MG63 (cell line): ENCODE measurements around the gene KCNQ1. TPM values are rescaled to one million over a fixed set of nuclear protein-coding genes. Genes with fewer than 3 reads are reported as not detected.
A peak's percentile ranks its signal among the peaks of the same experiment; 100 is the strongest.

ENCODE experiments used
- DNase-seq: peaks from one replicate; pipeline ENCODE4 v3.0.0-alpha.2; 2020
- H3K27me3 ChIP-seq: fragments of 250-450 bp; sonication (Bioruptor Pico); 2 replicates; pipeline ENCODE4 v1.5.1; 2020; ENCODE audit warnings: mild to moderate bottlenecking, moderate library complexity
- H3K36me3 ChIP-seq: fragments of 250-450 bp; sonication (Bioruptor Pico); 2 replicates; pipeline ENCODE4 v1.5.1; 2020; ENCODE audit warnings: mild to moderate bottlenecking, moderate library complexity
- H3K4me3 ChIP-seq: fragments of 250-450 bp; sonication (Bioruptor Pico); 2 replicates; pipeline ENCODE4 v1.5.1; 2020; ENCODE audit warnings: mild to moderate bottlenecking, moderate library complexity
- H3K9me3 ChIP-seq: fragments of 250-450 bp; sonication (Bioruptor Pico); 2 replicates; pipeline ENCODE4 v1.5.1; 2020; ENCODE audit warnings: mild to moderate bottlenecking, moderate library complexity
- total RNA-seq: library from RNA; depleted of rRNA; stranded (reverse); fragments of >200 nt; shearing (Covaris generic); gene quantifications from 2 replicates; pipeline ENCODE4 v1.2.3, GENCODE V29; 2014; ENCODE audit warnings: low replicate concordance

Gene KCNQ1
- total RNA-seq, 1 experiment from 2014 or later, result not detected

GRCh38 chr11:2432628-2433071, 12.2 kb upstream of the KCNQ1 start:
- Histone ChIP-seq H3K36me3 (no peaks in the 10 kb centered on the region), H3K9me3 (no peaks in the 10 kb centered on the region), H3K27me3 (no peaks in the 10 kb centered on the region; the same call in 1 of the 2 replicates), H3K4me3 (no peak overlapping the region)
- no peak for DNase-seq

DNA sequence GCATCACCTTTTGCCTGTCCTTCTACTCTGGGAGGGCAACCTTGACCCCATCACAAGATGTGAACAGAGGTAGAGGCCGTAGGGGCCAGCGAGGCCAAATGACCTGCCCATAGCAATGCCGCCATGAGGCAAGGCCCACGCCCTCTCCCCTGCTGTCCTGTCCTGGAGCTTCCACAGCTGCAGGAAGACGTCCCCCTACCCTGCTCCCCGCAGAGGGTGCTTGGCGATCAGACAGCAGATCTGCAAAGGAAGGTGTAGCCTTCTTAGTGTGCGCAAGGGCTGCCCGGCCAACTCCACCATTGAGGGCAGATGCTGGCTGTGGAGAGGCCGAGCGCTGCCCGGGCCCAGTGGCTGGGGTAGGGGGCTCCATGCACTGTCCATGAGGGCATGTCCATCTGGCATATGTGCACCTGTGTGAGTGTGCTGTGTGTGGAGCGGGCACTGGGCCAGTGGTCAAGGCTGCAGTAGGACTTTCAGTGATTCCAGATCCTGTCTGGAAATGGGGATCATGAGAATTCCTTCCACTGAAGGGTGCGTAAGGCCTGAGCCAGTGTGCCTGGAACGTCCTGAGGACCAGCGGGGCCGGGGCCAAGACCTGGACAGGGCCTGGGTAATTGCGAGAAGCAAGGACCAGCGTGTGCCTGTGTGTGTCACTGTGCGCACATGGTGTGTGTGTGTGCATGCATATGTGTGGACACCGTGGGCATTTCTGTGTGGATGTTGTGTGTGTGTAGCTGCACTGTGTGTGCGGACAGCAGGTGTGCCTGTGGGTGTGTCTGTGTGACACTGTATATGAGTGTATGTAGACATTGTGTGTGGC, 11.5 kb upstream of the KCNQ1 start:
- Histone ChIP-seq H3K9me3 (no peaks in the 10 kb centered on the region), H3K27me3 (peaks cover 5% of the 10 kb centered on the region), H3K4me3 (no peak overlapping the region), H3K36me3 (no peaks in the 10 kb centered on the region)
- DNase-seq, result no peak

GRCh38 chr11:2434008-2434407, 10.8 kb upstream of the KCNQ1 start:
- no peak for DNase-seq
- H3K9me3 ChIP-seq, result no peaks in the 10 kb centered on the region
- H3K36me3 ChIP-seq, result no peaks in the 10 kb centered on the region
- H3K4me3 ChIP-seq, result no peak overlapping the region
- H3K27me3 ChIP-seq, result peaks cover 10% of the 10 kb centered on the region

DNA sequence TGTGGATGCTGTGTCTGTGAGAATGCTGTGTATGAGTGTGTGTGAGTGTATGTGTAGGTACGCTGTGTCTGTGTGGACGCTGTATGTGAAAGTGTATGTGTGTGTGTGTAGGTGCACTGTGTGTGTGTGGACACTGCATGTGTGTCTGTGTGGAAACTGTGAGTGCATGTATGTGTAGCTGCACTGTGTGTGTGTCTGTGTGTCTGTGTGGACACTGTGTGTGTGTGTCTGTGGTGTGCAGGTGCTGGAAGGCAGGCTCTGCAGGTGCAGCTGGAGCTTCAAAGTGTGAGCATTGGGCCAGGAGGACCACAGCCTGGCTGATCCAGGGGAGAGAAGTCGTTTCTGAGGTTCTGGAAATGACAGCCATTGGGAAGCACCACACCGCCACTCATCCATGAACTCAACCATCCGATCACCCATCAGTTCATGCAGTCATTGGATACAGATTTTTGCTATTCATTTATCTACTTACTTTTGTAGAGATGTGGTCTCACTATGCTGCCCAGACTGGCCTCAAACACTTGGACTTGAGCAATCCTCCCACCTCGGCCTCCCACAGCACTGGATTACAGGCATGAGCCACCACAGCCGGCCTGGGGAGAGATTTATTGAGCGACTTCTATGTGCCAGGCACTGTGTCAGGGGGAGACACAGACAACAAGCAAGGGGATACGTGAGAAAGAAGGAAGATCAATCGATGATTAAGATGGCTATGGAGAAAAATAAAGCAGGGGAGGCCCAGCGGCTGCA, 10.1 kb upstream of the KCNQ1 start:
- H3K36me3 ChIP-seq, result no peaks in the 10 kb centered on the region
- H3K4me3 ChIP-seq, result no peak overlapping the region
- H3K9me3 ChIP-seq, result no peaks in the 10 kb centered on the region
- peaks cover 17% of the 10 kb centered on the region for H3K27me3 ChIP-seq
- DNase-seq, result no peak

DNA sequence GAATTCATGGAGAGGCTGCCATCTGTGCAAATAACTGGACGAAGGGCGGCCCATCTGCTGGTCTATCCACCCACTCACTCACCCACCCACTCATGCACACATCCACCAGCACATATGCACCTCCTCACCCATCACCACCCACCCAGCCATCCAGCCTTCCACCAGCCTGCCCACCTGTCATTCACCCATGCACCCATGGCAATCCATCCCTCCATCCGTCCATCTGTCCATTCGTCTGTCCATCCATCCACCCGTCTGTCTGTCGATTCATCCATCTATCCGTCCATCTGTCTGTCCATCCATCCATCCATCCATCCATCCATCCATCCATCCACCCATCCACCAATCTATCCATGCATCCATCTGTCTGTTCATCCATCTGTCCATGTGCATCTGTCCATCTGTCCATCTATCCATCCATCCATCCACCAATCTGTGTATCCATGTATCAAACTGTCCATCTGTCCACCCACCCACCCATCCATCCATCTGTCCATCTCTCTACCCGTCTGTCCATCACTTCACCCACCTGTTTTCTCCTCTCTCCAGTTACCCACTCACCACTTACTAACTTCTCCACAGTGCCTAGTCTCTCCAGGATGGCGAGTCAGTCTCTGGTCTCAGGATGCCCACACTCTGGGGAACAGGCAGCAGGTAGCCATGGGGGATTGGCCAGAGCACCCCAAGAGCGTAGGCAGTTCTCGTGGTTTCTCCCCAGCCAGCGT, 9.4 kb upstream of the KCNQ1 start:
- Histone ChIP-seq H3K36me3 (no peaks in the 10 kb centered on the region), H3K4me3 (no peak overlapping the region), H3K27me3 (peaks cover 23% of the 10 kb centered on the region), H3K9me3 (no peaks in the 10 kb centered on the region)
- no peak for DNase-seq

DNA sequence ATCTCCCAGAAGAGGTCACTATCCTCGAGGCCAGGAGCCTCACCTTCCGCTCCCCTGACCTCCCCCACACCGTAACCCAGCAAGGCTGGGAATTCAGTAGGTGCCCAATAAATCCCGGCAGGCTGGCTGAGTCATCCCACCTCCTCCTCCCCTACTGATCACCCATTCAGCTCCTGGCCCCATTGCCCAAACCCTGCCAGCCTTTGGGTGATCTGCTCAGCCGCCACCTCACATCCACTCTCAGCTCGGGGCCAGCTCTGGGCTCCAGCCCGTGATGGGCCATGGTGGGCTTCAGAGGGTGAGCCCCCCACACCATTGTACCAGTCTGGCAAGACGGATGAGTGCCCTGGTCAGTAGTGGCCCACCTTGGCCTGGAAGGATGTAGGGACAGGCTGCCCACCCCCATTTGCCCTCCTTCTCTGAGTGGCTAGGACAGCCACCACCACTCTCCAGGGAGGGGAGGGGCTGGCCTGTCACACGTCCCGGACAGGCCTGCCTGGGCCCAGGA, 8.7 kb upstream of the KCNQ1 start:
- Histone ChIP-seq H3K4me3 (no peak overlapping the region), H3K36me3 (no peaks in the 10 kb centered on the region), H3K27me3 (peaks cover 26% of the 10 kb centered on the region), H3K9me3 (no peaks in the 10 kb centered on the region)
- DNase-seq, result no peak

DNA sequence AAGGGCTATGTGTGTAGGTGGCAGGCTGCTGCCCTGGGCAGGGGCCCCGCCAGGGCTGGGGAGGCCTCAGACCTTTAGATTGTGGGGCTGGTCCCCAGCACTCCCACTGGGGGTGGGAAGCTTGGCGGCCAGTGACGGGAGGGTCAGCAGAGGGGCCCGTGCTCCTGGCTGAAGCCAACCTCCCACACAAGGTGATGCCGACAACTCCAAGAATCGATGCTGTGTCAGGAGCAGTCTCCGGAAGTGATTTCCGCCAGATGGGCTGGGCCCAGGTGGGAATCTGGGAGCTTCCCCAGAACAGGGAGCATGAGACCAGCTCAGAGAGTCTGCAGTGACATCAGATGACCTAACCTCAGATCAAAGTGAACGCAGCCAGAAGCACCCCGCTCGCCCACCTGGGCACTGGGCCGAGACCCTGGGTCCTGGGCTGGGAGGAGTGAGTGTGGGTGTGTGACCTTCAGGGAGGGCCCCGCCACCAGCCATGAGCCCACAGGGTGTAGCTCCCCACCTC, 8.2 kb upstream of the KCNQ1 start:
- peaks cover 26% of the 10 kb centered on the region for H3K27me3 ChIP-seq
- no peaks in the 10 kb centered on the region for H3K36me3 ChIP-seq
- H3K4me3 ChIP-seq, result no peak overlapping the region
- no peaks in the 10 kb centered on the region for H3K9me3 ChIP-seq
- no peak for DNase-seq

DNA sequence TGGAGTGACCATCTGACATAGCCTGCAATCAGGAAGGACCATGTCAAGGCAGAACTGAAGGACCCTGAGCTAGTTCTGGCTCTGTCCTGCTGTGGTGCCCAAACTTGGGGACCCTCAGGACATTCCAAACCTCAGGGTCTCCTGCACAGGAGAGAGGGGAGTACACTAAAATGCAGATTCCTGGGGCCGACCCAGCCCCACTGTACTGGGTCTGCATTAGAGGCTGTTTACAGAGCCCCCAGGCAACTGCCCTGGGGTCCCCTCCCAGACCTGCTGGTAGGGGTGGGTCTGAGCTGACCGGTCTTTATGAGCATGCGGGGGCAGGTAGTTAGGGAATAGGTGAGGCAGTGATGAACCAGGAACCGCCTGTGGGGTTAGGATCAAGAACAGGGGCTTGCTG, 7.3 kb upstream of the KCNQ1 start:
- Histone ChIP-seq H3K27me3 (peaks cover 26% of the 10 kb centered on the region), H3K36me3 (no peaks in the 10 kb centered on the region), H3K9me3 (no peaks in the 10 kb centered on the region), H3K4me3 (no peak overlapping the region)
- no peak for DNase-seq

- peaks cover 42% of the 10 kb centered on the region for H3K27me3 ChIP-seq
- no peak overlapping the region for H3K4me3 ChIP-seq
- H3K36me3 ChIP-seq, result no peaks in the 10 kb centered on the region
- no peak for DNase-seq
- H3K9me3 ChIP-seq, result no peaks in the 10 kb centered on the region
Observed at GRCh38 chr11:2439820-2440219, 5.0 kb upstream of the KCNQ1 start.

DNA sequence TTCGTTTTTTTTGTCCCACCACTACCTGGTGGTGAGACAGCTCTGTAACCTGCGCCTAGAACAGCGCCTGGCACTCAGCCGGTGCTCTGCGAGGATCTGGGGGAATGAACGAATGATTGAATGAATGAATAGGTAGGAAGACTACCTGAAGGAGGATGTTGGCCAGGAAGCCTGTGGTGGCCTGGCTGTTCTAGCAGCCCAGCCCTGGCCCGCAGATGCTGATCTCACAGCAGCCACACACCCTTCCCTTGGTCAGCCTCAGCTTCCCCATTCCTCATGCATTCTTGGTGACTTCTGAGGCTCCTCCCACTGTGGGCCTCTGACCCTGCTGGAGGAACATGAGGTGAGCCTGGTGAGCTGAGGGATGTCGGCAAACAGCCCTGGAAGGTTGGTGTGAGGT, 4.2 kb upstream of the KCNQ1 start:
- H3K36me3 ChIP-seq, result no peaks in the 10 kb centered on the region
- no peaks in the 10 kb centered on the region for H3K9me3 ChIP-seq
- peaks cover 46% of the 10 kb centered on the region for H3K27me3 ChIP-seq
- H3K4me3 ChIP-seq, result no peak overlapping the region
- no peak for DNase-seq

GRCh38 chr11:2441171-2441570, 3.6 kb upstream of the KCNQ1 start:
- Histone ChIP-seq H3K36me3 (no peaks in the 10 kb centered on the region), H3K9me3 (no peaks in the 10 kb centered on the region), H3K27me3 (peaks cover 48% of the 10 kb centered on the region), H3K4me3 (no peak overlapping the region)
- no peak for DNase-seq

- Histone ChIP-seq H3K27me3 (peaks cover 49% of the 10 kb centered on the region), H3K36me3 (no peaks in the 10 kb centered on the region), H3K4me3 (no peak overlapping the region), H3K9me3 (no peaks in the 10 kb centered on the region)
- no peak for DNase-seq
Observed at GRCh38 chr11:2442589-2442988, 2.2 kb upstream of the KCNQ1 start.

GRCh38 chr11:2443406-2443805, 1.4 kb upstream of the KCNQ1 start:
- Histone ChIP-seq H3K36me3 (no peaks in the 10 kb centered on the region), H3K9me3 (no peaks in the 10 kb centered on the region), H3K4me3 (no peak overlapping the region), H3K27me3 (peaks cover 43% of the 10 kb centered on the region)
- no peak for DNase-seq

GRCh38 chr11:2443881-2444820, 657 bp upstream of the KCNQ1 start, which contains the start of gene TRPM5:
TRPM5 (minus strand) TSS chr11:2444514; CDS start chr11:2423036, 21,478 bp downstream.
- H3K4me3 ChIP-seq, result peak within 1 kb of the TSS; percentile 24; the same call in 1 of the 2 replicates
- DNase-seq, result peak; percentile 9
- no peaks in the 10 kb centered on the region for H3K9me3 ChIP-seq
- H3K36me3 ChIP-seq, result no peaks in the 10 kb centered on the region
- peaks cover 38% of the 10 kb centered on the region for H3K27me3 ChIP-seq

DNA sequence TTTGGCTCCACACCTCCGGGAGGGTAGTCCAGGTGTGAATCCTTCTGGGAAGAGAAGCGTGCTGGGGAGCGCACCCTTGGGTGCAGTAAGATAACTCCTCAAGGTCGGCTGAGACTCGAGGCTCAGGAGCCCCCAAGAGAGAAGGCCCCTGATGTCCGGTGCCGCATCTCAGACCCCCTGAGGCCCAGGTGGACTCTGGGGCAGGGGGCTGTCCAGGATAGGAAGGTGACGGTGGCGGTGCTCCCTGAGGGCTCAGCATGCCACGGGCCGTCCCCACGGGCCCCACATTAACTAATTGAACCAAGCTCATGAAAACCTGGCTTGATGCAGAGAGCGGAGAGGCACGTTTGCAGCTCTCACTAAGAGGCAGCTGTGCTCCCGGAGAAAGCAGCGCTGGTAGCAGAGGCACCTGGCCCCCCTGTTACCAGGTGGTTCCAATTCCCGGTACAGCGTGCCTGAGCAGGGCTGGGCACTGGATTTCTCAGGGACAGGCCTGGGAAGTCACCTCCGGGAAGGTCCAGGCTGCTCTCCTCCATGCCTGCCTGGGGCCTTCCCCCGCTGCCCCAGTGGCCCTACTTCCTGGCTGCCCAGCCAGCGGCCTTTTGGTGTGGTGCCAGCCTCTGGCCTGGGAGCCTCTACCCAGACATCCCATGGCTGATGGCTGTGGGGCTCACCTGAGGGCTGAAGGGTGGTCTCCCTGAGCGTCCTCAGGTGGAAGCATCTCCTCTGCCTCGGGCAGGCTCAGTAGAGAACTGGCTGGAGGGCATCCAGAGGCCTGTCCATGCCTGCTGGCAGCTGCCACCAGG, 1.1 kb downstream of the KCNQ1 start:
- no peaks in the 10 kb centered on the region for H3K9me3 ChIP-seq
- H3K36me3 ChIP-seq, result no peaks in the 10 kb centered on the region
- H3K27me3 ChIP-seq, result peaks cover 24% of the 10 kb centered on the region
- no peak for DNase-seq
- H3K4me3 ChIP-seq, result no peak overlapping the region
